Tibial artery (tissue), 4 donors: Measurements from ENCODE around the gene CCNG2.

Source experiments
- DNase-seq, 2 donors: peaks; one replicate each; pipeline ENCODE4 v3.0.0-alpha.2; 2019
- H3K27ac ChIP-seq, 2 donors: fragments of 200-600 bp; sonication (generic) in 1 of 2; 1 replicate in 1 of 2; 2 replicates in 1 of 2; pipeline ENCODE4 v1.5.1; 2018 to 2019; ENCODE audit warnings: mild to moderate bottlenecking in 1 of 2
- H3K27me3 ChIP-seq, 2 donors: fragments of 200-600 bp; sonication (generic) in 1 of 2; one replicate each; pipeline versions ENCODE4 v1.5.1 to v1.6.0; 2016 to 2019
- H3K36me3 ChIP-seq, 3 donors: fragments of 200-600 bp; sonication (generic) in 2 of 3; one replicate each; pipeline ENCODE4 v1.5.1; 2016 to 2019; ENCODE audit warnings: mild to moderate bottlenecking in 2 of 3
- H3K4me1 ChIP-seq, 4 donors: fragments of 200-600 bp; sonication (generic) in 2 of 4; 1 replicate in 3 of 4; 2 replicates in 1 of 4; pipeline ENCODE4 v1.5.1; 2016 to 2019
- H3K4me3 ChIP-seq, 2 donors: fragments of 200-600 bp; sonication (generic) in 1 of 2; 1 replicate in 1 of 2; 2 replicates in 1 of 2; pipeline ENCODE4 v1.5.1; 2018 to 2019; ENCODE audit warnings: mild to moderate bottlenecking in 2 of 2
- H3K9me3 ChIP-seq, 3 donors: fragments of 200-600 bp; sonication (generic) in 1 of 3; one replicate each; pipeline ENCODE4 v1.5.1; 2016 to 2019
- intact Hi-C: fragments of 100-400 bp; cut with DNase I; formaldehyde crosslinking; loops from one replicate; pipeline ENCODE4 v1.15.0; 2023; ENCODE audit warnings: low total_unique reads
- TF ChIP-seq, protein P1 (sequence below), 2 experiments: fragments of 200-600 bp in 1 of 2; fragments of 450-650 bp in 1 of 2; IDR thresholded peaks; one replicate each; pipeline ENCODE4 v1.5.1; 2017 to 2019; ENCODE audit warnings: antibody characterized with exemption in 2 of 2, mild to moderate bottlenecking in 1 of 2, moderate library complexity in 1 of 2

The CCNG2 gene

GRCh38 chr4:77199276-77199675 is 42.3 kb downstream of the CCNG2 start:
- intact Hi-C loops: no loop called here
- DNase-seq: no peak
- Histone ChIP-seq H3K4me1 (no peaks in the 10 kb centered on the region), H3K36me3 (no peaks in the 10 kb centered on the region), H3K27ac (no peak overlapping the region), H3K27me3 (no peaks in the 10 kb centered on the region), H3K9me3 (no peaks in the 10 kb centered on the region), H3K4me3 (no peak overlapping the region)
- TF ChIP-seq, protein P1, sequence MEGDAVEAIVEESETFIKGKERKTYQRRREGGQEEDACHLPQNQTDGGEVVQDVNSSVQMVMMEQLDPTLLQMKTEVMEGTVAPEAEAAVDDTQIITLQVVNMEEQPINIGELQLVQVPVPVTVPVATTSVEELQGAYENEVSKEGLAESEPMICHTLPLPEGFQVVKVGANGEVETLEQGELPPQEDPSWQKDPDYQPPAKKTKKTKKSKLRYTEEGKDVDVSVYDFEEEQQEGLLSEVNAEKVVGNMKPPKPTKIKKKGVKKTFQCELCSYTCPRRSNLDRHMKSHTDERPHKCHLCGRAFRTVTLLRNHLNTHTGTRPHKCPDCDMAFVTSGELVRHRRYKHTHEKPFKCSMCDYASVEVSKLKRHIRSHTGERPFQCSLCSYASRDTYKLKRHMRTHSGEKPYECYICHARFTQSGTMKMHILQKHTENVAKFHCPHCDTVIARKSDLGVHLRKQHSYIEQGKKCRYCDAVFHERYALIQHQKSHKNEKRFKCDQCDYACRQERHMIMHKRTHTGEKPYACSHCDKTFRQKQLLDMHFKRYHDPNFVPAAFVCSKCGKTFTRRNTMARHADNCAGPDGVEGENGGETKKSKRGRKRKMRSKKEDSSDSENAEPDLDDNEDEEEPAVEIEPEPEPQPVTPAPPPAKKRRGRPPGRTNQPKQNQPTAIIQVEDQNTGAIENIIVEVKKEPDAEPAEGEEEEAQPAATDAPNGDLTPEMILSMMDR (IDR thresholded peaks at IDR 0.05): no peak

DNA sequence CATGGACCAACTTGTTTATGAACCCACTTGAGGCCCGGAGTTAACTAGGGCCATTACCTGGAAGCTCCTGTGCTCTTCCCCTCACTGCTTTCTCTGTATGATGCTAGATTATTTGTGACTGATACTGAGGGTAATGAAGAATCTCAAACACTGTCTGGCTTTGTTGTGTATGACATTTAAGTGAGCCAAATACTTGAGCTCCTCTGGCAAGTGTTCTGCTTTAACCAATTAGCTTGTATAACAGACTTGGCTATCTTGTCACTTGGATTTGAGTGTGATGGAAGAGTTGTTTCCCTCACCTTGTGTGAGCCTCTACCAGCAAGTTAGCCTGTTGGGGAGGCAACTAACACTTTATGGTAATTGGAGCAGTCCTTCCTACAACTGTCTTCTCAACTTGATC is 42.7 kb downstream of the CCNG2 start:
- H3K4me1 ChIP-seq: no peaks in the 10 kb centered on the region
- H3K36me3 ChIP-seq: no peaks in the 10 kb centered on the region
- H3K27me3 ChIP-seq: no peaks in the 10 kb centered on the region
- H3K9me3 ChIP-seq: no peaks in the 10 kb centered on the region
- no peak overlapping the region for H3K27ac ChIP-seq
- intact Hi-C loops: loop anchor here (10.0 kb wide), 1 partner anchor 105 kb away; no protein-coding TSS in a partner anchor
- TF ChIP-seq, protein P1 (IDR thresholded peaks at IDR 0.05): no peak
- no peak for DNase-seq
- H3K4me3 ChIP-seq: no peak overlapping the region

DNA sequence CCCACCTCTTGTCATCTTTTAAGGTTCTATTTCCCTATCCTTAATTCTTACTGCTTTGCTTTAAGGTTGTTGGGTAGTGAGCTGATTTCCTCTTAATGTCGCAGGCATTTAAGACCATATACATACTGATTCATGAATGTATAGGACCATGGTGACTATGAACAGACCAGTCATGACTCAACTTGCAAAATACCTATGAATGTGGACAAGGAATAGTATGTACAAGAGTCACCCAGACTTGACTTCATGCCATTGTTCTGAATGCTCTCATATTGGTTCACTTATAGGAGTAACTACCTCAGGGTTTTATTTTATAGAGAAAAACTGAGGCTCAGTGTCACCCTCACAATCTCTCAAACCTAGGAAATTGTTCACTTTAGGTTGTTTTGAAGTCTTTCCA is 44.3 kb downstream of the CCNG2 start:
- DNase-seq: no peak
- TF ChIP-seq, protein P1 (IDR thresholded peaks at IDR 0.05): no peak
- Histone ChIP-seq H3K9me3 (no peaks in the 10 kb centered on the region), H3K4me3 (no peak overlapping the region), H3K27ac (no peak overlapping the region), H3K36me3 (no peaks in the 10 kb centered on the region), H3K4me1 (no peaks in the 10 kb centered on the region), H3K27me3 (no peaks in the 10 kb centered on the region)
- intact Hi-C loops: loop anchor here (10.0 kb wide), 1 partner anchor 107 kb away; no protein-coding TSS in a partner anchor

- intact Hi-C loops: loop anchor here (10.0 kb wide), 1 partner anchor 107 kb away; no protein-coding TSS in a partner anchor
- no peaks in the 10 kb centered on the region for H3K4me1 ChIP-seq
- no peak overlapping the region for H3K4me3 ChIP-seq
- TF ChIP-seq, protein P1 (IDR thresholded peaks at IDR 0.05): no peak
- H3K9me3 ChIP-seq: no peaks in the 10 kb centered on the region
- no peak overlapping the region for H3K27ac ChIP-seq
- H3K36me3 ChIP-seq: no peaks in the 10 kb centered on the region
- no peak for DNase-seq
- H3K27me3 ChIP-seq: no peaks in the 10 kb centered on the region
Measured at GRCh38 chr4:77201857-77202256, 44.9 kb downstream of the CCNG2 start.

GRCh38 chr4:77202491-77202890 is 45.5 kb downstream of the CCNG2 start:
- TF ChIP-seq, protein P1 (IDR thresholded peaks at IDR 0.05): no peak
- DNase-seq: no peak
- intact Hi-C loops: loop anchor here (10.0 kb wide), 1 partner anchor 108 kb away; no protein-coding TSS in a partner anchor
- no peaks in the 10 kb centered on the region for H3K36me3 ChIP-seq
- H3K4me1 ChIP-seq: no peaks in the 10 kb centered on the region
- H3K4me3 ChIP-seq: no peak overlapping the region
- H3K9me3 ChIP-seq: no peaks in the 10 kb centered on the region
- no peaks in the 10 kb centered on the region for H3K27me3 ChIP-seq
- no peak overlapping the region for H3K27ac ChIP-seq
